GM12892 (cell line): ENCODE measurements around the gene SENP6.

Experiments used
- POLR2A ChIP-seq: IDR thresholded peaks from 2 replicates; pipeline ENCODE4 v1.6.1; 2011; ENCODE audit warnings: low read depth, low read length, control low read depth
- POLR2AphosphoS5 ChIP-seq: IDR thresholded peaks from 2 replicates; pipeline ENCODE4 v1.6.1; 2011; ENCODE audit warnings: low read depth, low read length, control low read depth
- TAF1 ChIP-seq: IDR thresholded peaks from 2 replicates; pipeline ENCODE4 v1.6.1; 2011; ENCODE audit warnings: low read depth, mild to moderate bottlenecking, control low read depth, low read length, borderline replicate concordance

- TF ChIP-seq POLR2A: no peak
- TF ChIP-seq POLR2AphosphoS5: no peak
- TF ChIP-seq TAF1: no peak
These were observed 87.9 kb downstream of the SENP6 start for GRCh38 chr6:75689576-75689975.
